ENCODE data around the gene TMEM151B.

DNA sequence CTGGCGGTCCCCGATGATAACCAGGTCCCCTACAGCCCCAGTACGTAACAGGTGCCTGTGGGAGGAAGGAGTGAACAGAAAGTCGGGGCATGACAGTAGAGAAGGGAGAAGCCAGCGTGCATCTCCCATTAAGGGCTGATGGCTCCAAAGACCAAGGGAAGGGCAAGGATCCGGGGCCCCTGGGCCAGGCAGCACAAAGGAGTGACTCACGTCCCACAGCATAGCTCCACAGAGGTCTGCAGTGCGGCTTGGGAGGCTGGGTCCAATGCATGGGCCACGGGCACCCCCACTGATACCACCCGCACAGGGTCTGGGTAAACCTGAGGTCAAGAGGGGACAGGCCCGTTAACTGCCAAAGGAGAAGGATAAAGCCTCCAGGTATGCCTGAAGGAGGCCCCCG lies 32.6 kb downstream of the TMEM151B start:
- TF ChIP-seq TAF1 (IDR thresholded peaks at IDR 0.05; ENCODE audit: low read depth, low read length) = no peak
- TF ChIP-seq POLR2AphosphoS5 (IDR thresholded peaks at IDR 0.05; ENCODE audit: low read depth, low read length) = no peak
- no peak for TF ChIP-seq POLR2A (IDR thresholded peaks at IDR 0.05; ENCODE audit: low read depth, low read length)
